Esophagus (tissue), 2 donors: ENCODE data around the gene ATF3. TPM values are rescaled to one million over a fixed set of nuclear protein-coding genes. Genes with fewer than 3 reads are reported as not detected.

ENCODE experiments used
- H3K27ac ChIP-seq, 2 donors: one replicate each; pipeline ENCODE4 v1.5.1; 2013; ENCODE audit warnings: low read depth in 2 of 2, mild to moderate bottlenecking in 2 of 2, inconsistent platforms in 1 of 2, low read length in 1 of 2, moderate library complexity in 1 of 2
- H3K27me3 ChIP-seq, 2 donors: one replicate each; pipeline ENCODE4 v1.6.1; 2013; ENCODE audit warnings: low read length in 2 of 2, control low read depth in 1 of 2, mild to moderate bottlenecking in 1 of 2; ENCODE audit not compliant: insufficient read depth in 2 of 2, control insufficient read depth in 1 of 2
- H3K36me3 ChIP-seq, 2 donors: one replicate each; pipeline ENCODE4 v1.6.1; 2013; ENCODE audit warnings: low read length in 1 of 2; ENCODE audit not compliant: control insufficient read depth in 2 of 2, insufficient read depth in 2 of 2
- H3K4me1 ChIP-seq, 2 donors: one replicate each; pipeline ENCODE4 v1.6.1; 2013; ENCODE audit warnings: low read length in 1 of 2; ENCODE audit not compliant: control insufficient read depth in 2 of 2, insufficient read depth in 2 of 2
- H3K4me3 ChIP-seq, 2 donors: one replicate each; pipeline ENCODE4 v1.5.1; 2013; ENCODE audit warnings: low read length in 2 of 2, mild to moderate bottlenecking in 2 of 2, low read depth in 1 of 2, moderate library complexity in 1 of 2
- H3K9me3 ChIP-seq, 2 donors: one replicate each; pipeline ENCODE4 v1.6.1; 2013; ENCODE audit warnings: mild to moderate bottlenecking in 2 of 2, low read depth in 1 of 2, low read length in 1 of 2, moderate library complexity in 1 of 2; ENCODE audit not compliant: control insufficient read depth in 2 of 2, insufficient read depth in 1 of 2
- WGBS, 2 donors: extraction: QIAGEN DNeasy Blood & Tissue Kit; methylation state at CpG; one replicate each; pipeline ENCODE4 v1.1.7; 2013; 5-methylcytosine and 5-hydroxymethylcytosine counted together
- polyA plus RNA-seq, 2 donors: library from polyadenylated mRNA; stranded (reverse); fragments of 200-250 nt; gene quantifications; one replicate each; pipeline ENCODE4 v1.2.3, GENCODE V29; 2013
- donor health status: healthy with polysubstance abuse.
- donor health status: Bipolar disorder and iron deficiency.

ATF3 gene
- polyA plus RNA-seq, 2 donors: 4.7 to 9.2 TPM

DNA sequence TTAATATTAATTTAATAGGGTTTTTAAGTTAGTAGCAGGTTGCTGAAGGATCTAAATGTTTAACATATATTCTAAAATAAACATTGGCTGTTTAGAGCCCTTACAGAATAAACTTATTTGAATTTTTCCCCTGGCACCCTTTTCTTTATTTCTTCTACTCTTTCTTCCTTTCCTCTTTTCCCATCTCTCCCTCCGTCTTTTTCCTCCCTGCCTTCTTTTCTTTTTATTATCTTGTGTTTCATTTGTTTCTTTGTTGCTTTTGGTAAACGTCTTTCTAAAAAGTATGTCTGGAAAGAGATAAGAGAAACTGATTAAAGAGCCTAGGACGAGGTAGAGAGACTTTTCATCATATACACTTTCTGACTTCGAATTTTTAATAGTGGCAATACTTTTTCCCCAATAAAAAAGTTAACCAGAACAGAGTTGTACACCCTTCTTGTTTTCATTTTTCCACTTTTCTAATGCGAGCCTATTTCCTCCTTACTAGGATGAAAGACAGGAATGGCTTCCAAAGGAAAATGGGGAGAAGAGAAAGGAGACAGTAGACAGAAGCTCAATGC, 39.5 kb upstream of the ATF3 start:
- Histone ChIP-seq H3K36me3 (no peaks in the 10 kb centered on the region), H3K4me3 (no peak overlapping the region), H3K27me3 (no peaks in the 10 kb centered on the region), H3K27ac (no peak overlapping the region), H3K9me3 (no peaks in the 10 kb centered on the region), H3K4me1 (peaks cover 0 to 3% of the 10 kb centered on the region in 2 donors)
- WGBS, 2 donors: 83 to 86% methylated on average over 5 of the region's 5 CpGs

DNA sequence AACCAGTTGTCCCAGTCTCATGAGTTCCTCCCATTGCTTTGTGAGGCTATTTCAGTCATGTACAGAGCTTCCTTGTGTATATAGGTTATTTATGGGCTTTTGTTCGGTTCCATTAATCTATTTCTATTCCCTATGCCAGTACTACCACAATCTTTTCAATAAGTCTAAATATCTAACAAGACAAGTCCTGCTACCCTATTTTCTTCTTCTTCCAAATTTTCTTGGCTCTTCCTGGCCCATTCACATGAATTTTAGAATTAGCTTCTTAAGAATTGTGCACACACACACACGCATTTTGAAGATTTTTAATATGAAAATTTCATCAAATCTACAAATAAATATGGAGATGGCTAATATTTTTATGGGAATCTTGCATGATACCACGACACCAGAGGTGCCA, 33.8 kb upstream of the ATF3 start:
- no peak overlapping the region for H3K27ac ChIP-seq
- no peaks in the 10 kb centered on the region for H3K4me1 ChIP-seq
- no peak overlapping the region for H3K4me3 ChIP-seq
- H3K36me3 ChIP-seq: no peaks in the 10 kb centered on the region
- no peaks in the 10 kb centered on the region for H3K9me3 ChIP-seq
- H3K27me3 ChIP-seq: no peaks in the 10 kb centered on the region
- 89 to 92% methylated on average over 3 of the region's 3 CpGs for WGBS, 2 donors

DNA sequence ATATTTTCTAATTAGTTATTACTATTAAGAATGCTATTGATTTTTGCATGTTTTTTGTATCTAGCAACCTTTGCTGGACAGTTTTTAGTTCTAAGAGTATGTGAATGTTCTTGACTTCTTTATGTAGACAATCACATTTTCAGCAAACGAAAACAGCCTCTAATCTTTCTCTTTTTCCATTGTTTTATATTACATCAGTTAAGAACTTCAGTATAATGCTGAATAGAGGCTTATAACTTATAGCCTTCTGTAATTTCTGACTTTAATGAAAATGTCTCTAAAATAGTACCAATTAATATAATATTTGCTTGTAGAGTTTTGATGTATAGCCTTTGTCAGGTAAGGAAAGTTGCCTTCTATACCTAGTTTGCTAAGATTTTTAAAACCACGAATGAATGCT, 33.2 kb upstream of the ATF3 start:
- Histone ChIP-seq H3K4me1 (no peaks in the 10 kb centered on the region), H3K36me3 (no peaks in the 10 kb centered on the region), H3K4me3 (no peak overlapping the region), H3K27me3 (no peaks in the 10 kb centered on the region), H3K9me3 (no peaks in the 10 kb centered on the region), H3K27ac (no peak overlapping the region)
- 93 to 95% methylated on average over 2 of the region's 2 CpGs for WGBS, 2 donors

DNA sequence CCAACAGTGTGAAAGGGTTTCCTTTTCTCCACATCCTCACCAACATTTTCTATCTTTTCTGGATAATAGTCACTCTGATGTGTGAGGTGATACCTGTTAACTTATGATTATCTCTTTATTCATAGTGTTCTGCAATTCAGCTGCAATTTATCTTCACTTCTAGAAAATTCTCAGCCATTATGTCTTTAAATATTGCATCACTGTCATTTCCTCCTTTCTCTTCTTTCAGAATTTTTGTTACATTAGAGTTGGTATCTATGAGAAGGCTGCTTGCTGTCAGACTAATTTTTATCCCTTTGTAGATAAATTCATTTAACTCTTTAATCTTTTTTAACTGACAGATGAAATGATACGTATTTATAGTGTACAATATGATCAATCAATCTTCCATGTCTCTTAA, 30.5 kb upstream of the ATF3 start:
- no peak overlapping the region for H3K27ac ChIP-seq
- H3K36me3 ChIP-seq: no peaks in the 10 kb centered on the region
- WGBS, 2 donors: 76 to 80% methylated on average over 1 of the region's 1 CpG
- no peaks in the 10 kb centered on the region for H3K4me1 ChIP-seq
- H3K4me3 ChIP-seq: no peak overlapping the region
- H3K9me3 ChIP-seq: no peaks in the 10 kb centered on the region
- H3K27me3 ChIP-seq: no peaks in the 10 kb centered on the region

DNA sequence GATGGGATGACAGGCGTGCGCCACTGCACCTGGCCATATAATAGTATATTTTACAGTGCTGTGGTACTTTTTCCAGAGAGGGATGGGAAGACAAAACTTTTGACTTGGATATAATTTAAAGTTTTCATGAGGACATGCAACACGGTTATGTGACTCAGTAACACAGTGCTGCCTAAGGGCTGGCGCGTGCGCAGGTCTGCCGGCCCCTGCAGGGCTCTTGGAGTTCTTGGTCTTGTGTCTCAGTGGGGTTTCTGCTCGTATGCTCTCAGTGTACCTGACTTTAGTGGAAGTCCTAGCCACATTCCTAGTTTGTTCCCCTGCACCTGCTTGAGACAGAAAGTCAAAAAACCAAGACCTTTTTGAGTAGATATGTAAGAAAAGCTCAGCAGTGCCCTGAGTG, 27.5 kb upstream of the ATF3 start:
- Histone ChIP-seq H3K4me1 (no peaks in the 10 kb centered on the region), H3K9me3 (no peaks in the 10 kb centered on the region), H3K36me3 (no peaks in the 10 kb centered on the region), H3K4me3 (no peak overlapping the region), H3K27me3 (no peaks in the 10 kb centered on the region), H3K27ac (no peak overlapping the region)
- WGBS, 2 donors: 91 to 92% methylated on average over 8 of the region's 8 CpGs

DNA sequence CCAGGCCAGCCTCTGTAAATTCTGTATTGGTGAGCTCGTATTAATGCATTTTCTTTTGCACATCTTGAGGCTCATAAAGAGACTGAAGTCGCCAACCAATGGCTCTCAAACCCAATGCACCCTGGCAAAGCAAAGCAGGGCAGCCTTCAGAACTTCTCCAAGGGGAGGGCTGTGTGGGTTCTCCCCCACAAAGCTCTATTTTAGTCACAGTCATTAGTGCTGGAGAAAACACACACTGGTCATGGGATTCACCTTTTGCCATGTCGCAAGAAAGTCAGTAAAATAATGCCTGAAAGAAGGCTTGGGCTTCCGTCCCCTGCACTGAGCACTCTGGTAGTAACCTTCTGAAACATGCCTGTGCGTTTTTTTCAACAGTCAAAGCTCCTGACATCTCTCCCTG, 26.3 kb upstream of the ATF3 start:
- no peak overlapping the region for H3K27ac ChIP-seq
- no peaks in the 10 kb centered on the region for H3K4me1 ChIP-seq
- H3K4me3 ChIP-seq: no peak overlapping the region
- no peaks in the 10 kb centered on the region for H3K27me3 ChIP-seq
- no peaks in the 10 kb centered on the region for H3K9me3 ChIP-seq
- H3K36me3 ChIP-seq: no peaks in the 10 kb centered on the region
- 85 to 91% methylated on average over 5 of the region's 5 CpGs for WGBS, 2 donors

DNA sequence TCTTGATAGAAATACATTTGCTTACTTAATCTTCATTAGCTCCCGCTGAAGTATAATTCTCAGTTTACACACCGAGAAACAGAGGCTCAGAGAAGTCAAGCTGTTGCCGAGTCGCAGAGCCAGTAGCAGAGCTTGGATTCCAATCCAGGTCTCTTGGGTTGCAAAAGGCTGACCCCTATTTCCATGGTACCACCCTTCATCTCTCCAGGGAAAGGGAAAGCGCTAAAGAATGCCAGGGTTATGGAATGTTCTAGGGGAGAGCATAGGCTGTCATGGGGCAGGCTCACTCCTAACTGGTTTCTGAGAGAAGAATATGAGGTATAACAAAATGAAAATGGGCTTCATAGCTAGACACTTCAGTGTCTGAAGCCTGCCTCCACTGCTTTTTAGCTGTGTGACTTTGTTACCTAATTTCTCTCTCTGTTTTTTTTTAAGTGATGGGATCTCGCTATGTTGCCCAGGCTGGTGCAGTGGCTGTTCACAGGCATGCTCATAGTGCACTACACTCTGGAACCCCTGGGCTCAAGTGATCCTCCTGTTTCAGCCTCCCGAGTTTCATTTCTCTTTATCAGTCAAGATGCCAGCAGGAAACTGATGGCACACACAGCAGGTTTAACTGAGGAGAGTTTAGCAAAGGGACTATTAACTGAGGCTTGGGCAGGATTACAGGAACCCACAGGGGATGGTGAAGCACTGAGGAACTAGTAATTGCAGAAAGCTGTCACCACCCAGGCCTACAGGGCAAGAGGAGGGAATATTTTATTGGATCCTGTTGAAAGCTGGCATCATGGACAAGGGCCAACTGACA, 25.5 kb upstream of the ATF3 start:
- 88 to 91% methylated on average over 7 of the region's 7 CpGs for WGBS, 2 donors
- Histone ChIP-seq H3K4me3 (no peak overlapping the region), H3K4me1 (no peaks in the 10 kb centered on the region), H3K27me3 (no peaks in the 10 kb centered on the region), H3K9me3 (no peaks in the 10 kb centered on the region), H3K27ac (no peak overlapping the region), H3K36me3 (no peaks in the 10 kb centered on the region)

DNA sequence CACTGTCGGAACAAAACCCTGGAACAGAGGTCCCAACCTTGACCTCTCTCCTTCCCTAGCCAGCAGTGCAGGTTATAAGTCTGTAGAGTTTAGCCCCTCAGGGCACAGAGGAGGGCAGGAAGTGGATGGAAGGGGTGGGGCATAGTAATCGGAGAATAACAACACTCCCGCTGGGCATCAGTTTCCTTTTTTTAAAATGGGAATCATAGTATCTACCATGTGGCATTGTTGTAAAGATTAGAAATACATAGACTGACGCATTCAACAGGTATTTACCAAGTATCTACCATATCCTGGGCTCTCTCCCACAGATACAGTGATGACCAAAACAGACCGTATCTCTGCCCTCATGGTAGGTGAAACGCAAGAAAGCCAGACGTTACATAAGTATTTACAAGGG, 24.9 kb upstream of the ATF3 start:
- no peak overlapping the region for H3K27ac ChIP-seq
- H3K9me3 ChIP-seq: no peaks in the 10 kb centered on the region
- no peak overlapping the region for H3K4me3 ChIP-seq
- WGBS, 2 donors: 73 to 86% methylated on average over 7 of the region's 7 CpGs
- no peaks in the 10 kb centered on the region for H3K36me3 ChIP-seq
- H3K4me1 ChIP-seq: no peaks in the 10 kb centered on the region
- H3K27me3 ChIP-seq: no peaks in the 10 kb centered on the region

DNA sequence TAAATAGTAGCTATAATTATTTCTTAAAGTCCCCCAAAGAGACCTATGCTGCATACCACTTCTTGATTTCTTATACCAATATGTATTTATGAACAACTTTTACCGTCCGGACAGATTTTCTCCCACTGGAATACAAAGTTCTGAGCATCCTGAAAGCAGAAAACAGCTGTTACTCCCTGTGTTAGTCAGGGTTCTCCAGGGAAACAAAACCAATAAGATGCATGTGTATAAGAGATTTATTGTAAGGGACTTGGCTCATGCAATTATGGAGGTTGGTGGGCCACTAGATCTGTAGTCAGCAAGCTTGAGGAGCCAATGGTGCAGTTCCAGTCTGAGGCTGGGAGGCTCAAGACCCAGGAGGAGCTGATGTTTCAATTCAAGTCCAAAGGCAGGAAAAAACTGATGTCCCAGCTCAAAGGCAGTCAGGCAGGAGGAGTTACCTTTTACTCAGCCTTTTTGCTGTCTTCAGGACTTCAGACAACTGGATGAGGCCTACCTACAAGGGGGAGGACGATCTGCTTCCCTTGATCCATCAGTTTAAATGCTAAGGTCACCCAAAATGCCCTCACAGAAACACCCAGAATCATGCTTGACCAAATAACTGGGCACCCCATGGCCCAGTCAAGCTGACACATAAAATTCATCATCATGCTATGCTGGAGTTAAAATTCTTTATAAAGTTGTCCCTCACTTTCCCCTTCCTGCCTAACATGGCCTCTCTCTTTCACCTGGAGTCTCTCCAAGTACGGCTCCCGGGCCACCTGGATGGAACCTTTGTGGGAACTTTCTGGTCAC, 24.3 kb upstream of the ATF3 start:
- H3K4me3 ChIP-seq: no peak overlapping the region
- WGBS, 2 donors: 87 to 88% methylated on average over 5 of the region's 5 CpGs
- no peak overlapping the region for H3K27ac ChIP-seq
- H3K9me3 ChIP-seq: no peaks in the 10 kb centered on the region
- no peaks in the 10 kb centered on the region for H3K36me3 ChIP-seq
- no peaks in the 10 kb centered on the region for H3K4me1 ChIP-seq
- no peaks in the 10 kb centered on the region for H3K27me3 ChIP-seq
